G401.6 (cell line): ENCODE results near the gene MRGPRG.
"Not testable (repeated sequence)": the region's sequence is repeated elsewhere in the genome, so short reads cannot be mapped to it uniquely, and the experiment has no call there.

ENCODE experiments used
- FAIRE-seq: peaks from 2 replicates; lab custom pipeline; 2012; peaks lifted over from hg19 to GRCh38; lab: Jason Lieb, UNC

The MRGPRG gene, protein sequence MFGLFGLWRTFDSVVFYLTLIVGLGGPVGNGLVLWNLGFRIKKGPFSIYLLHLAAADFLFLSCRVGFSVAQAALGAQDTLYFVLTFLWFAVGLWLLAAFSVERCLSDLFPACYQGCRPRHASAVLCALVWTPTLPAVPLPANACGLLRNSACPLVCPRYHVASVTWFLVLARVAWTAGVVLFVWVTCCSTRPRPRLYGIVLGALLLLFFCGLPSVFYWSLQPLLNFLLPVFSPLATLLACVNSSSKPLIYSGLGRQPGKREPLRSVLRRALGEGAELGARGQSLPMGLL

DNA sequence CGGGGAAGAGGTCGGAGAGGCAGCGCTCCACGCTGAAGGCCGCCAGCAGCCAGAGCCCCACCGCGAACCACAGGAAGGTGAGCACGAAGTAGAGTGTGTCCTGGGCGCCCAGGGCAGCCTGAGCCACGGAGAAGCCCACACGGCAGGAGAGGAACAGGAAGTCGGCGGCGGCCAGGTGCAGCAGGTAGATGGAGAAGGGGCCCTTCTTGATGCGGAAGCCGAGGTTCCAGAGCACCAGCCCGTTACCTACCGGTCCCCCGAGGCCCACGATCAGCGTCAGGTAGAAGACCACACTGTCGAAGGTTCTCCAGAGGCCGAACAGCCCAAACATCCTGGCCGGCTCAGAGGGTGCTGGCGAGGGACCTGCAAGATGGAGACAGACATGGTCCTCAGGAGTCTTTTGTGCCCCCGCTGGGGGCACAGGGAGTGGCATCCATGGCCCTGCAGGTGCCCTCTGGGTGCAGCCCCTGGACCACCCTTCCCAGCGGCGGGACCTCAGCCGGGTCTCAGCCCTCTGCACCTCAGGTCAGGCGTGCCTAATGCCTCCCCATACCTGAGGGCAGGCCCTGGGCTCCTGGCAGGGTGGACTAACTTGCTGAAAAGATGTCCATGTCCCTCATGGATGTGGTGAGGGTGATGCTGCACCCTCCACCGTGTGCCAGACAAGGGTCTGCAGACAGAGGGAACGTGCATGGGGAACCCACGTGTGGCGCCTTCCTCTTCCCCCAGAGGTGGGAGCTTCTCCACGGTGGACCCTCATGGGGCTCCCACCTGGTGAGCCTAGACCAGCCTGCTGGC is at the start of gene MRGPRG:
Gene MRGPRG, minus strand, starts transcription at position 331 of the 798 bp plus-strand sequence. Its CDS starts 0 bp downstream, at position 331.
- FAIRE-seq, result no peak

DNA sequence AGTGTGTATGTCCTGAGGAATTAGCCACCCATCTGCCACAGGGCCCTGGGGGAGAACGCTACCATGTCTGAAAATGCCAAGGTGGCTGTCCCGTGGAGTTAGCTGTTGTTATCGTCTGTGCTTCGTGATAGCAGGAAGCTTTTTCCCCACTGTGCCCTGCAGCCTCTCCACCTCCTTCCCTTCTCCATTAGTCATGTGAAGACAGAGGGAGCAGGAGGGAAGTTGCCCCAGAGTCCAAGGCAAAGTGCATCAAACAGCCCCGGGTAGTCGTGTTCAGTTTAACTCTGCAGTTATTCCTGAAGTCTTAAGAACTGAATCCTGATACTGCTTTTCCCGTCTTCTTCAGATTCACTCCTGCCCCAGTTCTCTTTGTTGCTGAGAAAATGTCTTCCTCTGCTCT is 43.9 kb upstream of the MRGPRG start:
- FAIRE-seq, result not testable (repeated sequence)

DNA sequence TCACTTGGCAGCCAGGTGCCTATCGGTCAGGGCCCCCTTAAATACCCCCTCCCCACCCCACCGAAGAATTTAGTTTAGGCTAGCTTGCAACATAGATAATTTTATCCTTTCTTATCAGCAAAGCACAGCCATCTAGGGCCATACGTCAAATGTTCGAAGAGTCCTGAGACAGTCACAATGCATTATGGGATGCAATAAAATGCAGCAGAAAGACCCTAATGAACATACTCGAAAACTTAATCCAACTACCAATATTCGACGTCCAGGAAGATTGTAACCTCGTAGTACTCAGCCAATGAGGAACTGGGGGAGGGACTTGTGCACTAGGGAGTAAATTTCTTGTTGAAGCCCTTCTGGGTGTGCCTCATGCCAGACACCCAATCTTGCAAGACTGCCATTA is 43.2 kb upstream of the MRGPRG start:
- FAIRE-seq, result not testable (repeated sequence)

DNA sequence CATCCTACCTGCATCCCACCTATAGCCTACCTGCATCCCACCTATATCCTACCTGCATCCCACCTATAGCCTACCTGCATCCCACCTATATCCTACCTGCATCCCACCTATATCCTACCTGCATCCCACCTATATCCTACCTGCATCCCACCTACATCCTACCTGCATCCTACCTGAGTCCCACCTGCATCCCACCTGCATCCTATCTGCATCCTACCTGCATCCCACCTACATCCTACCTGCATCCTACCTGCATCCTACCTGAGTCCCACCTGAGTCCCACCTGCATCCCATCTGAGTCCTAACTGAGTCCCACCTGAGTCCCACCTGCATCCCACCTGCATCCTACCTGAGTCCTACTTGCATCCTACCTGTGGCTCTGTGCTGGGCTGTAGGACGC is 38.9 kb upstream of the MRGPRG start:
- not testable (repeated sequence) for FAIRE-seq

DNA sequence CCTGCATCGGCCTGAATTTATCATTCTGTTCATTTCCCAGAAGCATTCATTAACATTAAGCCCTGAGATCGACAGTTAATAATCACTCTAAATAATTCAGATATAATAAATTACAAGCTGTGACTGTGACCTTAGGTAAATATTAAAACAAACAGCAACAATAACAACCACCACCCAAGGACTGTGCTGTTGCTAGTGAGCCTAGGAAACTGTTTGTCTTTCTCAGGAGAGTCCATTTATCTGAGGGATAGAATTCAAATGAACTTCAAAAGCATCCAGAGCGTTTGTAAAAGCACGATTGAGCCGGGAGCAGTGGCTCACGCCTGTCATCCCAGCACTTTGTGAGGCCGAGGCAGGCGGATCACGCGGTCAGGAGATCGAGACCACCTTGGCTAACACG is 36.6 kb upstream of the MRGPRG start:
- FAIRE-seq, result not testable (repeated sequence)

DNA sequence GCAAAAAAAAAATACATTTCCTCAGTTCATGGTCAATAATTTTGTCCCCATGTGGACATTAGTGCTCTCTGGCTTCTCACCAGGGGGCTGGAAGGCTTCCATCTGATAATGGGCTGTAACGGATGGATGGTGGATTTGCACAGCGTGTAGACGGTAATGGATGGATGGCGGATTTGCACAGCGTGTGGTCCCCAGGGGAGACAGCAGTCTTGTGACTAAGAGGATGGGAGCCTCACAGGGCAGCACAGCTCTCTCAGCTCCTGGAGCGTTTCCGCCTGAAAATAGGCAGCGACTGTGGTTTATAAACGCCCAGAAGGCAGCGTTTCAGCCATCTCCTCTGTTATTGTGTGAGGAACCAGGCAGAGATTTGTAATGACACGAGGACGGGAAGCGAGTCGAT is 36.2 kb upstream of the MRGPRG start:
- FAIRE-seq, result not testable (repeated sequence)

DNA sequence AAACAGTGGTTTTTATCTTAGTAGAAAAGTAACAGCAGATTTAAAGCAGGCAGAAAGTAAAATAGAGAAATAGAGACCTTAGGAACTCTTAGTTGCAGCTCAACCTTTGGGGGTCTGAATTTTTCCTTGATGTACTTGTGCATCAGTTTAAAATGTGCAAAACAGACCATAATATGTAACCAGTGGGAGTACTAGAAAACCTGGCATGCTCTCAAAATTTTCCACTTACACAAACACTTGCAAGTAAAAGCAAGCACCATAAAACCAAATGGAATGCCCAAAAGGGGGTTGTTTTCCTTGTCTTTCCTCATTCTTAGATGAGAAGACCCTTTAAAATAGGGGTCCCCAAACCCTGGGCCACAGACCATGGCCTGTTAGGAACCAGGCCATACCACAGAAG is 26.5 kb upstream of the MRGPRG start:
- no peak for FAIRE-seq

DNA sequence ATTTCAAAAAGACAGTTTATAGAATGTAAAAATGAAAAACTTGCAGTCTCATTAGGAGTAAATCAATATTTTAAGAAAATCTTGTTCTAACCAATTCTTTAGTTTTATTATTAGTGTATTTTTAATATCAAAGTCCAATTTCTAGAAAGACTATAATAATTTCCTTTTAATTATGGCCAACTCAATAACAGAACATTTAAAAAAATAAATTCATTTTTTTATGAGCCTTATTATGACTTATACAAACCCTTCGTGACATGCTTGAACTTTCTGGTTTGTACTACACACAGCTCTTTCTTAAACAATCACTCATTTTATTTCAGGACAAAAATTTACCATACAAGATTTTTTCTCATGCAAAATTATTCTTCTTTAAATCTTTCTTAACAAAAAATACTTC is 25.3 kb upstream of the MRGPRG start:
- FAIRE-seq, result no peak

DNA sequence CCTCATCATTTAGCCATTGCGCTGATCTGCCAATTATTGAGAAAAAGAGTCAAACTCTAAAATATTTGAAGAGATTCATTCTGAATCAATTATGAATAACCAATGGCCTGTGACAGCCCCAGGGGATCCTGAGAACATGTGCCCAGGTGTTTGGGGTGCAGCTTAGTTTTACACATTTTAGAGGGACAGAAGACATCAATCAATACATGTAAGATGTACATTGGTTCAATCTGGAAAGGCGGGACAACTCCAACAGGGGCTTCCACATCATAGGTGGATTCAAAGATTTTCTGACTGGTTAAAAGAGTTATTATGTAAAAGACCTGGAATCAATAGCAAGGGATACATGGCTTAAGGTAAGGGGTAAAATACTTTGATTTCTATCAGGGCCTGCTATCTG is 18.5 kb upstream of the MRGPRG start:
- FAIRE-seq, result no peak

DNA sequence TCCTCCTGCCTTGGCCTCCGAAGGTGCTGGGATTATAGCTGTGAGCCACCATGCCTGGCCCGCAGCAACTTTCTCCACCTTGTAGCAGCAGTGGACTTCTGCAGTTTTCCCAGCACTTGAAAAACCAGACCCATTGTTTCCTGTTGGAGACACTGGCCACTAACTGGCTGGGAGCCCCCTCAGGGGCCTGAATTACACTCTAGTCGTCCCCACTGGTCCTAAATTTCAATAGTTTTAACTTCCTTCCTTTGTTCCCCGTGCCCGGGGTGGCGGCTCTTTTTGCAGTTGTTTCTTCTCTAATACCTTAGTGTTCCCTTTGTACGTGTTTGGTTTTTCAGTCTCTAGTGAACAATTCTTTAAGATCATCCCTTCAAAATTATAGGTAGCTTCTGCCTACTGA is 16.2 kb upstream of the MRGPRG start:
- no peak for FAIRE-seq

DNA sequence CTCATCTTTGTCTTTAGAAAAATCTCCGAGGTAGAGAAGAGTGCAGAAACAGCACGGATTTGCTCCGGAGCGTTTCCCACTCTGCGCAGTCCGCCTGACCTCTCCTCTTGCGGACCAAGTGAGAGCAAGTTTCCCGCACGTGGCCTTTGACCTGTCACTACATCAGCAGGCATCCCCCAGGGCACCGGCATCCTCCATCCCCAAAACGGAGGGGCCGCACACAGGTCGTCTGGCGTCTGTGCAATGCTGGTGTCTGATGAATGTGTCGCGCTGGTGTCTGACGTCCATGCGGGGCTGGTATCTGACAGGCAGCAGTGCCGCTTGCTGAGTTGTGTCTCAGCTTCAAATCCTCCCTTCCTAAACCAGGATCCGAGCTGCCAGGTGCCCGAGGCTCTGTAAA is 14.3 kb upstream of the MRGPRG start:
- FAIRE-seq, result no peak

DNA sequence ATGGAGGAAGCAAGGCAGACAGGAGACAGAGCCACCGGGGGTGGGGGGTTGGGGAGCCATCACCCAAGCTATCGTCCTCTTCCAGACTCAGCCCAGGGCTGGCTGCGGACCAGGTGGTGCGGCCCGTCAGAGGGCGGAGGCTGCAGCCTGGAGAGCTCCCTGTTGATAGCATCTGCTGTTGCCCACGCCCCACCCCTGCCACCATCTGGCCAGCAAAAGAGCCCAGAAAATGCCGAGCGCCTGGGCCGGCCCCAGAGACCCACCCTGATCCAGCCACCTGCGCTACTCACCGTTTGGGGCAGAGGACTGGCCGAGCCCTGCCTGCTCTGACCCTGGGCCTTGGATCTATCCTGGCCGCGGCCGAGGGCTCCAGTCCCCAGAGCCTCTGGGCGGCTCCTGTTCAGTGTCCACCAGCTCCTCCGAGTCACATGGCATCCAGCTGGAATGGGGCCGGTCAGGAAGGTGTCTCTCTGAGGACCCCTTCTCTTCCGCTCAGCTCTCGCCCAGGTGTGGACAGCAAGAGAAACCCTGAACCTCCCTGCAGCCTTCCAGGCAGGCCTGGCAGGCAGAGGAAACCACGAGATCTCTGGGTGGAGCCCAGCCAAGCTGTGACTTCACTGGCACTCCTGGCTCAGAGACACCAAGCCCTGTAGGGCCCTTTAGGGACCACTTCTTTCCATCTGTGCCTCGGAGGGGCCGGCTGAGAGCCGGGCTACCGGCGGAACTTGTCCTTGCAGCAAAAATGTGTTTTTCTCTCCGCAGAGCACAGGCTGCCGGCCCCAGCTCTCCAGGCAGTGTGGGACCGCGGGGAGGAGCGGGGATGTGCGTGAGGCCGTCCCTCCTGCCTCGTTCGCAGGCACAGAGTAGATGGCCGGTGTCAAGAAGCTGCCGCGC is 13.5 kb upstream of the MRGPRG start, which contains the start of gene MRGPRE:
Gene MRGPRE, minus strand, starts transcription at position 567 of the 894 bp plus-strand sequence. CDS start 3,618 bp downstream, outside the sequence.
- FAIRE-seq, result no peak

DNA sequence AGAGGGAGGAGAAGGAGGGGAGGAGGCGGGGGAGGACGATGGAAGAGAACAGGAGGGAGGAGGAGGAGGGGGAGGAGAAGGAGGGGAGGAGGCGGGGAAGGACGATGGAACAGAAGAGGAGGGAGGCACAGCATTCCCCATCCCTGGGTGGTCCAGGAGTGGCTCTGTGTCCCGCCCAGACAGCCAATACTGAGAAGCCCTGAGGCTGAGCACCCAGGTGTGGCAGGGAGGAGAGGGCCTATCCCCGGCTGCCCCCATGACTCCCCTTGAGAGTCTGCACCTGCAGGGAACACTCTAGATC is 12.9 kb upstream of the MRGPRG start:
- no peak for FAIRE-seq

DNA sequence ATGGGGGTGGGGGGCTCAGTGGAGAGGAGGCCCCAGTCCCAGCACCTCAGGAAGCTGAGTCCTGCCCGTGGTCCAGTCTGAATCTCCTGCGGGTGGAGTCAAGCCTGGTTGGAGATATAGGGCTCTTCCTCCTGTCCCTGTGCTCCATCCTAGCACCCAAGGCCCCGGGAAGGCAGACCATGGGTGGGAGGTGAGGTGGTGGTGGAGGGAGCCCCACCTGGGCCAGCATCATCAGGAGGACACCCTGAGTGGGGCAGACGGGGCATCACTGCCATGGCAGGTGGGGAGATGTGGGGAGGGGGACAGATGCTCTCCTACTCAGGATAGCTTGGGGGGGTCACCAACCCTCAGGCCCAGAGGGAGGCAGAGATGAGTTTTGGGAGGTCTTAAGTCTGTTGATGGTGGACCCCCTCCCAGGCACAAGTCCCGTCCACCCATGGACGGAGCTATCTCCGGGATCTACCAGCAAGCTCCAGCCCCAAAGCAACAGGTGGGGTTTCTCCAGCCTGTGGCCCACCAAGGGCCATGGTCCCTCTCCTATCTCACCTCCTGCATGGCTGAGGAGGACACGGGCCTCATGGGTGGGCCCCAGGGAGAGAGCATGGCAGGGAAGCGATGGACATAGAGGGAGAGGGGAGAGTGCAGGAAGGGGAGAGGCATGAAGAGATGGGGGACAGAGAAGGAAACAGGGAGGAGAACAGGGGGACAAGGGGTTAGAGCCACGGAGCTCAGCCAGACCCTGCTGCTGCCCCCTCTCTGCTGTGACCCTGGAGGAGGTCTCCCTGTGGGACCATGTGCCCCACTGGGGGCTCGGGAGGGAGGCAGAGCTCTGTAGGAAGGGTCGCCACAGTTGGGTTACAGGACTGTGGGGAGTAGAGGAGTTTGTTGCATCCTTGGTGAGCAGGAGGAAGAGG is 12.3 kb upstream of the MRGPRG start:
- no peak for FAIRE-seq

DNA sequence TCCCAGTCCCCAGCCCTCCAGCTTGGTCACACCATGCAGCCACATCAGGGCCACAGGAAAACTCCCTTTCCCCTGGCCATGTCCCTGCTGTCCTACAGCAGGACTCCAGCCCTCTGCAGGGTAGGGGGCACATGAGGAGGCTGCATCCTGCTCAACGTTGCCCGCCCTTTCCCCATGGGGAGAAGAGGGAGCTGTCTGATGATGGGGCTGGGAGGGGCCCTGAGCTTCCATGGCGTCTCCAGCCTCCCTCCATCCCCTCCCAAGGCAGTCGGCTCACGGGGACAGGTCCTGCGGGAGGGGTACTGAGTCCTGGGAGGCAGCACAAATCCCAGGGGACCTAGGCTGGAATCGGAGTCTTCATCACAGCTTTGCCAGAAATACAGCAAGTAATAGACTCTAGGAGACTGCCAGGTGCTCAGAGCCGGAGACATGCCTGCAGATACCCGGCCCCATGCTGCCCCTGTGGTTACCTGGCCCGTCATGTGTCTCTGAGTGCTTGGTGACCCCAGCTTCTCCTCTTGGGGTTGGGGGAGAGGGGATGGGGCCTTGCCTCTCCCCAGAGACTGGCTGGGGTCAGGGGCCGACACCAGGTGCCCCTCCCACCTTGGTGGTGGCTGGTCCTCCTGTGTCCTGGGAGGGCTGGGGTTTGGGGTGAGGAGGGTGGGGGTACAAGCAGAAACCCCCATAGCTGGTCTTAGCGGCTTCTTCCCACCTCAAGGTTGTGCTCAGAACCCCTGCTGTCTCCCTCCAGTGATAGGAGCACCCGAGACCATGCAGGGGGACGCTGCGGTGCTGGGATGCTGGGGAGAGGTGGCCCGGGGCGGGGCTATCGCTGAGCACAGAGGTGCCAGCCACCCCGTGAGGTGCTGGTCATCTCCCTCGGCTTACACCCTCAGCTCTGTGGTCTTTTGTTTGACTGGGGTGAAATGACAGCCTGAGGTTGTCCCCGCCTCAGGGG is 11.3 kb upstream of the MRGPRG start:
- no peak for FAIRE-seq

DNA sequence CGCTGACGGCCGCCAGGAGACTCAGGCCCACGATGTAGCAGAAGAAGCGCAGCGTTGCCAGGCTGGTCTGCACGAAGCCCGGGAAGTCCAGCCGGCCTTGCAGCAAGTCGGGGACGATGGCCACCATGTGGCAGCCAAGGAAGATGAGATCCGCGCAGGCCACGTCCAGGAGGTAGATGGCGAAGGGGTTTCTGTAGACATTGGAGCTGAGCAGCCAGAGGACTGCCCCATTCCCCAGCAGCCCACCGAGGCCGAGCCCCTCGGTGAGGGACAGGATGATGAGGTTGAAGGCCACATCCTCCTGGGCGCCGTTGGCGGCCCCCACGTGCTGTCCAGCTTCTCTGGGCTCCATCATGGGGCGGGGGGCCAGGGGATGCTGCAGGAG is 9.8 kb upstream of the MRGPRG start:
- FAIRE-seq, result no peak

DNA sequence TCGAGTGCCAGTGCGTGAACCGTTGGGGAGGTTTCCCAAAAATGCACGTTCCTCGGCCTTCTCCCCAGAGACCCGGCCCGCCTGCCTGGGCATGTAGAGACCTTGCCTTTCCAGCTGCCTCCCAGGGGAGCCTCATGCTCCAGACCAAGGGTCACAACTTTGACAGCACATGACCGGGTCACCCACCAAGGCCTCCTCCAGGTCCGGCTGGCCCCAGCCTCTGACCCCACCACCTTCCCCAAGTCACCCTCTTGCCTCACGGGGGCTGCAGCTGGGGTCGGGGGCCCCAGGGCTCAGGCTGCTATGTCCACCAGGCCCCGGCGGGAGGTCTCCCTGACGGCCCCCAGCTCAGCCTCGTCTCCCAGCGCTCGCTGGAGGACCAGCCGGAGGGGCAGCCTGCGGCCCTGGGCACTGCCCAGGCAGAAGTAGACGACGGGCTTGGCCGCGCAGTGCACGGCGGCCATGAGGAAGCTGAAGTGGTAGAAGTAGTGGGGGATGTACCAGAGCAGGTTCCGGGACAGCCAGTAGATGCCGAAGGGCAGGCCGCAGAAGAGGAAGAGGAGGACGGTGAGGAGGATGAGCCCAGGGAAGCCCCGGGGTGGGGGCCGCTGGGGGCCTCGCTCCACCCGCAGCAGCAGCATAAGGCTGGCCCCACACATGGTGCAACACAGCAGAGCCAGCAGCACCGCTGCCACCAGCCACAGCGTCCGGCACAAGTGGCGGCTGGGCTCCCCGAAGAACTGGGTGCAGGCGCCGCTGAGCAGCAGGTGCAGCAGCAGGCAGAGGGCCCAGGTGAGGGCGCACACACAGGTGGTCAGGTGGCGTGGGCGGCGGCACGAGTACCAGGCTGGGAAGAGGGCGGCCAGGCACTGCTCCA is 9.2 kb upstream of the MRGPRG start:
- no peak for FAIRE-seq

DNA sequence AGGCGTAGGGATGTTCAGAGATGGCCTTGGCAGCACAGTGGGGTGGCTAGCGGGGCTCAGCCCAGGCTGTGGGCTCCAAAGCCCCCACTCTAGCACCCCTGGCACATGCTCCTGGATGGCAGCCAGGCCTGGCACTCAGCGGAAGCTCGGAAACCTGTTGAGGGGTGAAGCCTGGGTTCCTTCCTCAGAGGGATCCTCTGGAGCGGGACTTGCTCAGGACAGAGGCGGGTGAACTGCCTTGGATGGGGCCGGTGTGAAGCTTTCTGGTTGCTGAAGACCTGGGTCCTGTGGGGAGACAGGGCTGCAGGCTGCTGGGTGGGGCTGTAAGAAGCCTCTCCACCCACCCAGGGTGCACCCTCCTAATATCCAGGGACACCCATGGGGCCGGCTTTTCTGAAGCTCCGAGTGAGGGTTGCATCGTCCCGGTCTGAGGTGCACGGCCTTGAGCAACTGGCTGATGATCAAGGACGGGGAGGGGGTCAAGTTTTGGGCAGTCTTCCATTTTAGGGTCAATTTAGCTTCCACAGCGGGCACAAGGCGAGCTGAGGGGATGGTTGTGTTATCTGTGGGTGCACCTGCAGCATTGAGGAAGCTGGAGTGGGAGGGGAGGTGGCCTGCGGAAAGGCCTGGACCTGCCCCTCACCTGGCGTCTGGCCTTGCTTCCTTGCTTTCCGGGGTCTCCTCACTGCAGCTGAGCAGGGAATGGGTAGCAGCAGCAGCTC is 8.4 kb upstream of the MRGPRG start:
- no peak for FAIRE-seq
